ENCODE measurements around the gene MMAB.
"Not testable (repeated sequence)": the region's sequence is repeated elsewhere in the genome, so short reads cannot be mapped to it uniquely, and the experiment has no call there.

The MMAB gene

GRCh38 chr12:109602132-109602531, 28.8 kb upstream of the MMAB start:
- not testable (repeated sequence) for DNase-seq (ENCODE audit: low spot score)

- DNase-seq (ENCODE audit: low spot score): no peak
Observed at GRCh38 chr12:109601557-109601956, 28.3 kb upstream of the MMAB start.

- no peak for DNase-seq (ENCODE audit: low spot score)
Observed at GRCh38 chr12:109600995-109601394, 27.7 kb upstream of the MMAB start.

GRCh38 chr12:109600481-109600880, 27.2 kb upstream of the MMAB start:
- DNase-seq (ENCODE audit: low spot score): no peak

GRCh38 chr12:109599087-109599486, 25.8 kb upstream of the MMAB start:
- DNase-seq (ENCODE audit: low spot score): no peak

GRCh38 chr12:109598428-109598854, 25.1 kb upstream of the MMAB start:
- no peak for DNase-seq (ENCODE audit: low spot score)

- peak; percentile 93 for DNase-seq (ENCODE audit: low spot score)
Observed at GRCh38 chr12:109597795-109598427, 24.6 kb upstream of the MMAB start.

- no peak for DNase-seq (ENCODE audit: low spot score)
Observed at GRCh38 chr12:109597414-109597794, 24.1 kb upstream of the MMAB start.

GRCh38 chr12:109596418-109597244, 23.3 kb upstream of the MMAB start:
- no peak for DNase-seq (ENCODE audit: low spot score)

GRCh38 chr12:109595321-109595902, 22.1 kb upstream of the MMAB start:
- DNase-seq (ENCODE audit: low spot score): no peak

- no peak for DNase-seq (ENCODE audit: low spot score)
Observed at GRCh38 chr12:109594556-109595317, 21.4 kb upstream of the MMAB start.

- no peak for DNase-seq (ENCODE audit: low spot score)
Observed at GRCh38 chr12:109592905-109593272, 19.6 kb upstream of the MMAB start.

GRCh38 chr12:109592195-109592904, 19.0 kb upstream of the MMAB start:
- DNase-seq (ENCODE audit: low spot score): no peak

GRCh38 chr12:109591041-109591440, 17.7 kb upstream of the MMAB start:
- no peak for DNase-seq (ENCODE audit: low spot score)

GRCh38 chr12:109590566-109590965, 17.3 kb upstream of the MMAB start:
- DNase-seq (ENCODE audit: low spot score): no peak

- no peak for DNase-seq (ENCODE audit: low spot score)
Observed at GRCh38 chr12:109589691-109590245, 16.5 kb upstream of the MMAB start.

GRCh38 chr12:109589240-109589590, 15.9 kb upstream of the MMAB start:
- DNase-seq (ENCODE audit: low spot score): no peak

- DNase-seq (ENCODE audit: low spot score): no peak
Observed at GRCh38 chr12:109588461-109589239, 15.3 kb upstream of the MMAB start.

- no peak for DNase-seq (ENCODE audit: low spot score)
Observed at GRCh38 chr12:109587921-109588320, 14.6 kb upstream of the MMAB start.

GRCh38 chr12:109586385-109587296, 13.3 kb upstream of the MMAB start:
- DNase-seq (ENCODE audit: low spot score): no peak
